Spinal cord (tissue), 10 donors: ENCODE results near the gene PDE10A. TPM values are rescaled to one million over a fixed set of nuclear protein-coding genes. Genes with fewer than 3 reads are reported as not detected.
A peak's percentile ranks its signal among the peaks of the same experiment; 100 is the strongest.

ENCODE experiments used
- DNase-seq, 6 donors: peaks; one replicate each; pipeline versions ENCODE4 v3.0.0 to v3.0.0-alpha.2; 2013 to 2015; ENCODE audit warnings: low spot score in 6 of 6, low read depth in 4 of 6
- H3K27ac ChIP-seq: one replicate; pipeline ENCODE4 v1.5.1; 2013; ENCODE audit warnings: low read depth, low read length, control low read depth
- H3K27me3 ChIP-seq: one replicate; pipeline ENCODE4 v1.6.1; 2013; ENCODE audit warnings: low read length; ENCODE audit not compliant: control insufficient read depth, insufficient read depth
- H3K36me3 ChIP-seq: one replicate; pipeline ENCODE4 v1.6.1; 2013; ENCODE audit warnings: low read length; ENCODE audit not compliant: control insufficient read depth, insufficient read depth
- H3K4me1 ChIP-seq: one replicate; pipeline ENCODE4 v1.6.1; 2013; ENCODE audit warnings: low read length; ENCODE audit not compliant: control insufficient read depth, insufficient read depth
- H3K4me3 ChIP-seq: one replicate; pipeline ENCODE4 v1.5.1; 2013; ENCODE audit warnings: low read depth, low read length, control low read depth
- H3K9me3 ChIP-seq: one replicate; pipeline ENCODE4 v1.6.1; 2013; ENCODE audit warnings: low read length; ENCODE audit not compliant: control insufficient read depth, insufficient read depth
- WGBS: methylation state at CpG from one replicate; pipeline ENCODE4 v1.1.5; 2013; ENCODE audit warnings: missing lambda C conversion rate; ENCODE audit not compliant: insufficient coverage; 5-methylcytosine and 5-hydroxymethylcytosine counted together
- polyA plus RNA-seq, 2 donors: library from polyadenylated mRNA; unstranded; fragments of 120-200 nt; gene quantifications; one replicate each; pipeline ENCODE4 v1.2.1, GENCODE V29; 2013; ENCODE audit not compliant: insufficient read length in 2 of 2
- small RNA-seq: library from RNA; depleted of rRNA; stranded (forward); fragments of <200 nt; gene quantifications from one replicate; pipeline ENCODE3, GENCODE V24; 2014; ENCODE audit warnings: low replicate concordance
- total RNA-seq, 2 donors: library from RNA; depleted of rRNA in 1 of 2; stranded (reverse); fragments of 120-200 nt in 1 of 2; fragments of >200 nt in 1 of 2; gene quantifications; one replicate each; pipeline versions ENCODE4 v1.2.3 to v1.2.4, GENCODE V29; 2013 to 2014
- donor health status: healthy.

PDE10A gene
- total and polyA plus RNA-seq, 4 donors = 10.9 to 28.2 (median 14.2) TPM

GRCh38 chr6:165306955-165307354, 356.1 kb downstream of the PDE10A start:
- Histone ChIP-seq H3K9me3 (no peaks in the 10 kb centered on the region), H3K4me1 (peaks cover 18% of the 10 kb centered on the region), H3K27ac (no peak overlapping the region), H3K4me3 (no peak overlapping the region), H3K27me3 (no peaks in the 10 kb centered on the region), H3K36me3 (peaks cover 1% of the 10 kb centered on the region)
- no peak for DNase-seq
- 100% methylated on average over 3 of the region's 3 CpGs for WGBS

GRCh38 chr6:165301372-165302246, 361.4 kb downstream of the PDE10A start:
- H3K27me3 ChIP-seq = no peaks in the 10 kb centered on the region
- no peak overlapping the region for H3K27ac ChIP-seq
- no peaks in the 10 kb centered on the region for H3K4me1 ChIP-seq
- H3K9me3 ChIP-seq = no peaks in the 10 kb centered on the region
- H3K36me3 ChIP-seq = peaks cover 22% of the 10 kb centered on the region
- no peak overlapping the region for H3K4me3 ChIP-seq
- DNase-seq = no peak
- WGBS = 98% methylated on average over 34 of the region's 38 CpGs

- H3K27ac ChIP-seq = no peak overlapping the region
Observed at GRCh38 chr6:165300422-165300936, 362.6 kb downstream of the PDE10A start.

GRCh38 chr6:165298875-165299274, 364.2 kb downstream of the PDE10A start:
- WGBS = no CpG with 5 or more reads among the region's 5 CpGs
- Histone ChIP-seq H3K4me3 (no peak overlapping the region), H3K9me3 (no peaks in the 10 kb centered on the region), H3K36me3 (peaks cover 22% of the 10 kb centered on the region), H3K4me1 (no peaks in the 10 kb centered on the region), H3K27me3 (no peaks in the 10 kb centered on the region), H3K27ac (no peak overlapping the region)
- DNase-seq = peak in 1 of 6 donors; percentile 4

More at GRCh38 chr6:165300422-165300936, 362.6 kb downstream of the PDE10A start:
- H3K9me3 ChIP-seq = no peaks in the 10 kb centered on the region
- H3K4me1 ChIP-seq = no peaks in the 10 kb centered on the region
- peaks cover 22% of the 10 kb centered on the region for H3K36me3 ChIP-seq
- H3K27me3 ChIP-seq = no peaks in the 10 kb centered on the region
- H3K4me3 ChIP-seq = no peak overlapping the region
- 76% methylated on average over 10 of the region's 13 CpGs for WGBS
- no peak for DNase-seq

- Histone ChIP-seq H3K36me3 (peaks cover 22% of the 10 kb centered on the region), H3K9me3 (no peaks in the 10 kb centered on the region), H3K27ac (no peak overlapping the region), H3K4me3 (no peak overlapping the region), H3K4me1 (no peaks in the 10 kb centered on the region), H3K27me3 (no peaks in the 10 kb centered on the region)
- 31% methylated on average over 5 of the region's 6 CpGs for WGBS
- DNase-seq = peak in 1 of 6 donors; percentile 42
Observed at GRCh38 chr6:165298402-165298801, 364.6 kb downstream of the PDE10A start.

- H3K27me3 ChIP-seq = no peaks in the 10 kb centered on the region
- 80% methylated on average over 4 of the region's 6 CpGs for WGBS
- no peaks in the 10 kb centered on the region for H3K9me3 ChIP-seq
- DNase-seq = no peak
- no peaks in the 10 kb centered on the region for H3K36me3 ChIP-seq
- H3K4me1 ChIP-seq = no peaks in the 10 kb centered on the region
- H3K27ac ChIP-seq = no peak overlapping the region
- H3K4me3 ChIP-seq = no peak overlapping the region
Observed at GRCh38 chr6:165292657-165293056, 370.4 kb downstream of the PDE10A start.

Small RNA genes within 50 kb of the gene (small RNA-seq; reads per million reads assigned to genes)
- gene RNA5SP226 = not detected
